ENCODE data around the gene PTRH2. TPM values are rescaled to one million over a fixed set of nuclear protein-coding genes. Genes with fewer than 3 reads are reported as not detected.

PTRH2 gene
- total RNA-seq, 2 experiments from 2014 or later, result 16.2 to 17.3 TPM

Other genes with a start within 250 kb of the PTRH2 start
- gene DHX40, start 141.8 kb downstream of the PTRH2 start, total RNA-seq, result 10 to 100 TPM; 22.8 to 23.7 TPM
- 100 to 1,000 TPM; 115 to 117 TPM for gene CLTC, start 87.5 kb downstream of the PTRH2 start, total RNA-seq
- 100 to 1,000 TPM; 114 to 116 TPM for gene VMP1, start 224 bp upstream of the PTRH2 start, total RNA-seq
- gene TUBD1, start 185.5 kb upstream of the PTRH2 start, total RNA-seq, result 10 to 100 TPM; 16.5 to 21.1 TPM
- 10 to 100 TPM; 46.3 to 49.4 TPM for gene RPS6KB1, start 185.7 kb upstream of the PTRH2 start, total RNA-seq

All from activated naive CD8-positive, alpha-beta T cell treated with anti-CD3 and anti-CD28 coated beads, Interleukin-2, amount 10 ng/mL, durations not matched to agents 7 days and 5 days (primary cell).